Stimulated activated CD8-positive, alpha-beta memory T cell treated with anti-CD3 and anti-CD28 coated beads, Interleukin-4, amount 100 ng/mL, for 1 hour (primary cell): Measurements from ENCODE around the gene HMGN1.

Experiments
- DNase-seq, 2 donors: peaks; one replicate each; pipeline ENCODE4 v3.0.0-alpha.2; 2020; ENCODE audit warnings: low read depth in 2 of 2, low spot score in 1 of 2

HMGN1 gene

GRCh38 chr21:39311164-39311563, 37.7 kb downstream of the HMGN1 start:
- no peak for DNase-seq

GRCh38 chr21:39307466-39307865, 41.4 kb downstream of the HMGN1 start:
- DNase-seq = no peak

GRCh38 chr21:39300587-39300986, 48.3 kb downstream of the HMGN1 start:
- no peak for DNase-seq

- DNase-seq = no peak
Measured at GRCh38 chr21:39296891-39297290, 52.0 kb downstream of the HMGN1 start.
